Measurements from ENCODE around the gene HSF4. TPM values are rescaled to one million over a fixed set of nuclear protein-coding genes. Genes with fewer than 3 reads are reported as not detected.

HSF4 gene
- total RNA-seq, 1 donor from 2014 or later: 22.3 TPM

GRCh38 chr16:67158637-67159600 lies 5.6 kb upstream of the HSF4 start:
- peaks cover 27% of the 10 kb centered on the region for H3K27me3 Mint-ChIP-seq (ENCODE audit: unreplicated experiment)
- no peak for DNase-seq (ENCODE audit: extremely low spot score, unreplicated experiment)
- no peak overlapping the region for H3K27ac Mint-ChIP-seq (ENCODE audit: unreplicated experiment)
- peaks cover 32% of the 10 kb centered on the region for H3K4me1 Mint-ChIP-seq (ENCODE audit: unreplicated experiment)
- TF ChIP-seq CTCF (IDR thresholded peaks at IDR 0.05): no peak
- peaks cover 2% of the 10 kb centered on the region for H3K36me3 Mint-ChIP-seq (ENCODE audit: unreplicated experiment)
- H3K9me3 Mint-ChIP-seq (ENCODE audit: unreplicated experiment): no peaks in the 10 kb centered on the region
- peak overlapping the region; percentile 85 for H3K4me3 Mint-ChIP-seq (ENCODE audit: unreplicated experiment)

GRCh38 chr16:67161595-67162058 lies 2.9 kb upstream of the HSF4 start:
- Mint-ChIP-seq H3K4me1 (ENCODE audit: unreplicated experiment) (peaks cover 39% of the 10 kb centered on the region), H3K27me3 (ENCODE audit: unreplicated experiment) (peaks cover 29% of the 10 kb centered on the region), H3K9me3 (ENCODE audit: unreplicated experiment) (no peaks in the 10 kb centered on the region), H3K36me3 (ENCODE audit: unreplicated experiment) (peaks cover 2% of the 10 kb centered on the region), H3K4me3 (ENCODE audit: unreplicated experiment) (peak overlapping the region; percentile 54), H3K27ac (ENCODE audit: unreplicated experiment) (no peak overlapping the region)
- DNase-seq (ENCODE audit: extremely low spot score, unreplicated experiment): no peak
- TF ChIP-seq CTCF (IDR thresholded peaks at IDR 0.05): no peak

GRCh38 chr16:67162506-67163163 lies 1.9 kb upstream of the HSF4 start:
- H3K9me3 Mint-ChIP-seq (ENCODE audit: unreplicated experiment): no peaks in the 10 kb centered on the region
- no peak overlapping the region for H3K27ac Mint-ChIP-seq (ENCODE audit: unreplicated experiment)
- peaks cover 2% of the 10 kb centered on the region for H3K36me3 Mint-ChIP-seq (ENCODE audit: unreplicated experiment)
- TF ChIP-seq CTCF (IDR thresholded peaks at IDR 0.05): no peak
- H3K27me3 Mint-ChIP-seq (ENCODE audit: unreplicated experiment): peaks cover 29% of the 10 kb centered on the region
- peaks cover 39% of the 10 kb centered on the region for H3K4me1 Mint-ChIP-seq (ENCODE audit: unreplicated experiment)
- peak overlapping the region; percentile 54 for H3K4me3 Mint-ChIP-seq (ENCODE audit: unreplicated experiment)
- no peak for DNase-seq (ENCODE audit: extremely low spot score, unreplicated experiment)

GRCh38 chr16:67163164-67163998 lies 1.2 kb upstream of the HSF4 start:
- TF ChIP-seq CTCF (IDR thresholded peaks at IDR 0.05): no peak
- peak overlapping the region; percentile 52 for H3K4me3 Mint-ChIP-seq (ENCODE audit: unreplicated experiment)
- peaks cover 39% of the 10 kb centered on the region for H3K4me1 Mint-ChIP-seq (ENCODE audit: unreplicated experiment)
- DNase-seq (ENCODE audit: extremely low spot score, unreplicated experiment): no peak
- H3K36me3 Mint-ChIP-seq (ENCODE audit: unreplicated experiment): peaks cover 2% of the 10 kb centered on the region
- peaks cover 29% of the 10 kb centered on the region for H3K27me3 Mint-ChIP-seq (ENCODE audit: unreplicated experiment)
- H3K9me3 Mint-ChIP-seq (ENCODE audit: unreplicated experiment): no peaks in the 10 kb centered on the region
- no peak overlapping the region for H3K27ac Mint-ChIP-seq (ENCODE audit: unreplicated experiment)

All from osteocyte (in vitro differentiated cells).